GM10266 (cell line): ENCODE results near the gene ANKRD65.

ENCODE experiments used
- DNase-seq: peaks from one replicate; pipeline ENCODE4 v3.0.0; 2012; ENCODE audit errors: extremely low spot score
- CTCF ChIP-seq: IDR thresholded peaks from 2 replicates; pipeline ENCODE4 v1.5.1; 2012; ENCODE audit warnings: mild to moderate bottlenecking, low read depth; ENCODE audit not compliant: control insufficient read depth, insufficient read depth; ENCODE audit errors: missing control alignments

ANKRD65 gene

DNA sequence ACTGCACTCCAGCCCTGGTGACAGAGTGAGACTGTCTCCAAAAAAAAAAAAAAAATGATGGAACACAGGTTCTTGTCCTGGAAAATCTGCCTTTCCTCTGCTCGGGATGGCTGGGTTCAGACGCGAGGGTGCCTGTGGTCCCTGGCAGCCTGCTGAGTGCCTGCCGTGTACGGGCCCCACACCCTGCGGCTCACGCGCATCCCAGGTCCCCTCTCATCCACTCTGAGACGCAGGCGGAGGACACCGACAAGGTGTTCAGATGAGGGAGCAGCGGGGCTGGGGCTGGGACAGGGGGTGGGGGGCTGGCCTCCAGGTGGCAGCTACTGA is 4.3 kb upstream of the ANKRD65 start:
- no peak for TF ChIP-seq CTCF
- DNase-seq: peak; percentile 28

- no peak for TF ChIP-seq CTCF
- DNase-seq: no peak
Measured at GRCh38 chr1:1424707-1425106, 3.6 kb upstream of the ANKRD65 start.

GRCh38 chr1:1423245-1423597 is 2.1 kb upstream of the ANKRD65 start:
- TF ChIP-seq CTCF: no peak
- no peak for DNase-seq

GRCh38 chr1:1422465-1423244 is 1.6 kb upstream of the ANKRD65 start:
- peak; percentile 40 for DNase-seq
- no peak for TF ChIP-seq CTCF

- no peak for TF ChIP-seq CTCF
- peak; percentile 28 for DNase-seq
Measured at GRCh38 chr1:1421907-1422464, 910 bp upstream of the ANKRD65 start.

DNA sequence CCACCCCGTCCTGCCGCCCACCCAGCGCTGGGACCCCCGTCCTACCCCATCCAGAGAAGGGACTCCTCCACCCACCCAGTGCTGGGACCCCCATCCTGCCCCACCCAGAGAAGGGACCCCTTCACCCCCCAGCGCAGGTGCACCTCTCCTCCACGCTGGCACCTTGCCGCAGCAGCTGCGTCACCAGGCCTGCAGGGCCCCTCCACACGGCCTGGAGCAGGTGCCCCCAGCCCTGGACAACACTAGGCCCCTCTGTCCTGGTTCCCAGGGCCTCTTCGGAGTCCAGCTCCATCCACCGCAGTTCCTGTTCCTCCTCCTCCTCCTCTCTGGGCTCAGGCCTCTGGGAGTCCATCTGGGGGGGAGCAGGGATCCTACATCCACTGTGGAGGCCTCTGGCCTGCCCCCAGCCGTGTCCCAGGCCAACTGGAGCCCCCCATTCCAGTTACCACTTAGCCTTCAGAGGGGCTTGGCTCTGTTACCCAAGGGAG is 378 bp downstream of the ANKRD65 start:
- peak; percentile 30 for DNase-seq
- no peak for TF ChIP-seq CTCF

DNA sequence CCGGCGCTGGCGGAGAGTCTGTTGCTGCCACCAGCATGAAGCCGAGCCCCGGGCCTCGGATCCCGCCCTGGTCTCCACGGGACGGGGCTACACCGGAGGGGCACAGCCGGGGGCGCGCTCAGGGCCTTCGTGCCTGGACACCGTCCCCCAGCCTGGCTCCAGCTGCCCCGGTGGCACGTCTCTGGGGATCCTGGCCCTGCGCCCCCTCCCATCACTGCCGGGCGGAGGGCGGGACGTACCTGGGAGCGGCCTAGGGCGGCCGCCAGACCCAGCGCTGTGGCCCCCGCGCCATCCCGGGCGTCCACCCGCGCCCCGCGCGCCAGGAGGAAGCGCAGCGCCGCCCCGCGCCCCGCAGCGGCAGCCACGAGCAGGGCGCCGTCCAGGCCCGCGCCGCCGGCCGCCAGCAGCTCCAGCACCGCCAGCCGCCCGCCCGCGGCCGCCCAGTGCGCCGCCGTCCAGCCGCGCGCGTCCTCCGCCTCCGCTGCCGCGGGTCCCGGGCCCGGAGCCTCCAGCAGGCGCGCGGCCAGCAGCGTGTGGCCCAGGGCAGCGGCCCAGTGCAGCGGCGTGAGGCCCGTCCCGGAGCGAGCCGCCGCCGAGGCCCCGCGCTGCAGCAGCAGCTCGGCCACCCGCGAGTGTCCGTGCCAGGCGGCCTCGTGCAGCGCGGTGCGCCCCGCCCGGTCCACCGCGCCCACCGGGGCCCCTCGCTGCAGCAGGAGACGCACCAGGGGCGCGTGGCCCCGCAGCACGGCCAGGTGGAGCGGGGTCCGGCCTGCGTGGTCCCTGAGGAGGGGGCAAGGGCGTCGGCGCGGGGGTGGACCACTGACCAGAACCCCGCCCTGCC is 1.0 kb downstream of the ANKRD65 start:
- peak; percentile 6 for TF ChIP-seq CTCF
- peak; percentile 56 for DNase-seq
